Uterus (tissue), 2 donors: ENCODE measurements around the gene LRP1.

Source experiments
- CTCF ChIP-seq, 4 experiments: fragments of 200-600 bp in 2 of 4; fragments of 450-650 bp in 2 of 4; sonication (generic) in 2 of 4; IDR thresholded peaks; one replicate each; pipeline ENCODE4 v1.5.1; 2016 to 2019; ENCODE audit warnings: antibody characterized with exemption in 4 of 4, mild to moderate bottlenecking in 2 of 4, moderate library complexity in 1 of 4
- POLR2A ChIP-seq, 2 donors: fragments of 450-650 bp; IDR thresholded peaks; one replicate each; pipeline ENCODE4 v1.6.1; 2016; ENCODE audit warnings: antibody characterized with exemption in 2 of 2, mild to moderate bottlenecking in 1 of 2, moderate library complexity in 1 of 2

DNA sequence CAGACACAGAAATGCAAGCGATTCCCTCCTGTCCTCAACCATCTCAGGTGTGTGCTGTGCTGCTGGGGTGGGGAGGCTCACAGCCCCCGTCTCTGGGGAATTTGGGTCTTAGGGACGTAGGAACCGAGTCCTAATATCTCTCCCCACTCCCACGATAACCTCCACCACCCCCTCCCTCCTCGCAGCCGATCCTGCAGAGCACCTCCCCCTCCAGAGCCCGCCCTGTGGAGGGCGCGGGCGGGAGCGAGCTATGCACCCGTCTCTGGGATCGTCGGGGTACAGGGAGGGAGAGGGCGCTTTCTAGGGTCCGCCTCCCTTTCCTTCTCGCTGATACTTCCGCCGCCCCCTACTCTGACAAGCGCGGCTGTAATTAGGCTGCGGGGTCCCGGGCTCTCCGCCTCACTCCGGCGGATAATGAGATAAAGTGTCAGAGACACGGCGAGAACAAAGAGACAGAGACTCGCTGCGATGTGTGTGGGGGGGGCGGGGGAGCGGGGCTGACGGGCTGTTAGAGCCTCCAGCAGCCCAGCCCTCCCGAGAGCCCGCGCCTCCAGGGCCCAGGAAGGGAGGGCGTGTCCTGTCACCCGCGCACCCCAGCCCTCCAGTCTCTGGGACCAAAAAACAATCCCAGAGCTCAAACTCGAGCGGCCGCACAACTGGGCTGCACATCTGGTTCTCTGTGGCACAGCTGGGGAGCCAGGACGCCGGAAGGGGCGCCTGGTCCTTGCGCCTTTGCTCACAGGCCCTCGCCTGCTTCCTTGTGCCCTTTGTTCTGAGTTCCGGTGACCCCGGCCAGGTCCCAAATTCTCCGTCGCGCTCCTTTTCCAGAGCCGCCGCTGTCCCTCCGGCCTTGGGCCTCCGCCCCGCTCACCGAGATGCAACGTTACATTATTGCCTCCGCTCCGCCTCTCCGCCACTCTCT is 109.9 kb downstream of the LRP1 start:
- no peak for TF ChIP-seq CTCF (IDR thresholded peaks at IDR 0.05)
- no peak for TF ChIP-seq POLR2A (IDR thresholded peaks at IDR 0.05)
